ENCODE data around the gene CCDC33.

DNA sequence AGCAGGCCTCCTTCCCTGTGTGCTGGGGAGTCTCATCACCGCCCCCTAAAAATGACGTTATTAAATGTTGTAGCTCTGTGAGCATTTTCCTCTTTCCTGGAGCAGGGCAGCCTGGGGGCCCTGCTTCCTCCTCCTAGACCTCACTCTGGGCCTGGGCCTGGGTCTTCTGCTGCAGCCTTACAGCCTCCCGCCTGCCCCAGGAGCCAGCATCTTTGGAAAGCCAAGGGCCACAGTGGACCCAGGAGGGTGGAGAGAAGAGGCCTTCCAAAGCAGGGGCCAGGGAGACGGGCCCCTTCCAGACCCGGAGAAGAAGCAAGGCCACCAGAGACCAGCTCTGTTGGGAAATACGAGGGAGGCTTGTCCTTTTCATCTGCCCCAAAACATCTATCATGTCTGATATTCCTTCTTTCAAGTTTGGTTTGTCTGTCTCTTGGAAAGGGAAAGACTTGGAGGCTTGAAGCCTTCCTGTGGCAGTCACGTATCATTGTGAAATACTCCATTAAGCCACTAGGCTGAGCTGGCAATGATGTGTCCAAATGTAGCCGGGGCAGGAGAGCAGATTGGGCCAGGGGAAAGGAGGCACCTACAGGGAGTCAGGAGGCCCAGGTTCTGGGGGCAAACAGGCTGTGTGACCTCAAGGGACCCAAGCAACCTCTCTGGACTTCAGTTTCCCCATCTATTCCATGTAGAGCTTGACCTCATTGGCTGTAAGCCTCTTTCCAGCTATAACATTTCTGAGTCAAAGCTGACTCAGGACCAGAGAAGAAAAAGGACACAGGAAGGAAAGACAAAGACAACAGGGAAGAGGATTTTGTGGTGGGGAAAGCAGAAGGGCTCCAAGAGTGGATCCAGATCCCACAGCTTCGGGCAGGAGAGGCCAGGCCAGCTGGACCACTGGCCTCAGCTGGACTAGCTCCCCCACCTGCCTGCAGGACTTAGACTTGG, 100.2 kb downstream of the CCDC33 start:
- TF ChIP-seq, protein P1, sequence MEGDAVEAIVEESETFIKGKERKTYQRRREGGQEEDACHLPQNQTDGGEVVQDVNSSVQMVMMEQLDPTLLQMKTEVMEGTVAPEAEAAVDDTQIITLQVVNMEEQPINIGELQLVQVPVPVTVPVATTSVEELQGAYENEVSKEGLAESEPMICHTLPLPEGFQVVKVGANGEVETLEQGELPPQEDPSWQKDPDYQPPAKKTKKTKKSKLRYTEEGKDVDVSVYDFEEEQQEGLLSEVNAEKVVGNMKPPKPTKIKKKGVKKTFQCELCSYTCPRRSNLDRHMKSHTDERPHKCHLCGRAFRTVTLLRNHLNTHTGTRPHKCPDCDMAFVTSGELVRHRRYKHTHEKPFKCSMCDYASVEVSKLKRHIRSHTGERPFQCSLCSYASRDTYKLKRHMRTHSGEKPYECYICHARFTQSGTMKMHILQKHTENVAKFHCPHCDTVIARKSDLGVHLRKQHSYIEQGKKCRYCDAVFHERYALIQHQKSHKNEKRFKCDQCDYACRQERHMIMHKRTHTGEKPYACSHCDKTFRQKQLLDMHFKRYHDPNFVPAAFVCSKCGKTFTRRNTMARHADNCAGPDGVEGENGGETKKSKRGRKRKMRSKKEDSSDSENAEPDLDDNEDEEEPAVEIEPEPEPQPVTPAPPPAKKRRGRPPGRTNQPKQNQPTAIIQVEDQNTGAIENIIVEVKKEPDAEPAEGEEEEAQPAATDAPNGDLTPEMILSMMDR (IDR thresholded peaks at IDR 0.05) = no peak
- TF ChIP-seq ZFX (IDR thresholded peaks at IDR 0.05; ENCODE audit: borderline replicate concordance) = no peak
